NCI-H524 (cell line): ENCODE measurements around the gene CRYL1.

ENCODE experiments used
- DNase-seq, 2 experiments: peaks; one replicate each; lab custom pipeline; 2025; lab: John Stamatoyannopoulos, UW

Gene CRYL1

DNA sequence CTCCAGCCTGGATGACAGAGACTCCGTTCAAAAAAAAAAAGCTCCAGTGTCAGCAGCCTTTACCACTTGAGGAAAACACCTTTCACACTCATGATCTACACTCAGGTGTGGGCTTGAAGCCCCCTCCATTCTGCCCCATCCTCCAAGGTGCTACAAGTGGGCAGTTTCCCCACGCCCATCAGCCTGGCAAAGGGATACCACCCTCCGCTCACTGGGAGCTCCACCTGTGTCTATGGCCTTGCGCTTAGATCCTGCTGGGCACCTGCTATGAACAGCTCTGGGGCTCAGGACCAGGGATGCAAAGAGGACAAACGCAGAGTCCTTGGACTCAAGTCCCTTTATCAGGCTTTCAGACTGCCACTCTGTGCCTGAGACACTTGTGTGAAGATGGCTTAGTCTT lies 127.8 kb downstream of the CRYL1 start:
- no peak for DNase-seq

DNA sequence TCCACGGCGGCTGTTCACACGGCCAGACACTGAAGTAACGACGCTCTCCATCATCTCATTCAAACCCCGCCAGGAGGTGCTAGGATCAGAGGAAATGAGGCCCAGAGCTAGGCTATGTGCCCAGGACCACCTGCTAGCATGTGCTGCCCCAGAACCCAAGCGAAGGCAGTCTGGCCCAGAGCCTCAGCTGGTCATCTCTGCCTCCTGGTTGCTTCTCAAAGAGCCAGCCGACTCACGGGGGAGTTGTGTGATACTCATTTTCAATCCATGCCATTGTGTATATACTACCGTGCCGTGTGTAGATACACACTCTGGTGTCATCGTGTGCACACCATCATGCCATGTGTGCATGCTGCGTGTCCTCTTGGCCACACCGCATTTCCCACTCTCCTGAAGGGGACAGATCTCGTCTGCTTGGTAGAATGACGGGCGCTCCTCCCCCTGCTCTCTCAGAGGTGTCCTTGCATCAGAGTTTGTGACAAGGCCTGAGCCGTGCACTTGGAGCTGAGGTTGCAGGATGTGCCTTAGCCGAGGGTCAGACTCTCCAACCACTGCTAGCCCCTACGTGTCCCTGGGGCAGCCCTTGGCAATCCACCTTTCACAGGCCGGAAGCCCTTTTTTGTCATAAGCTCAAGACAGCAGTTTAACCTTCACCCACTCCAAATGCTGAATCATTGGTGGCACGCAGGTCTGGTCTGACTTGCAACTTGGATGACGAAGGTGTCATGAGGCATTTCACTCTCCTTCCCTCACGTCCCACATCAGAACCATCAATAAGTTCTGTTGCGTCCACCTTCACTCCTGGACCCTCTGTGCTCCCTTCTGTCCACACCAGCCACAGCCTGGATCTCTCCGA lies 130.4 kb downstream of the CRYL1 start:
- DNase-seq, result no peak

DNA sequence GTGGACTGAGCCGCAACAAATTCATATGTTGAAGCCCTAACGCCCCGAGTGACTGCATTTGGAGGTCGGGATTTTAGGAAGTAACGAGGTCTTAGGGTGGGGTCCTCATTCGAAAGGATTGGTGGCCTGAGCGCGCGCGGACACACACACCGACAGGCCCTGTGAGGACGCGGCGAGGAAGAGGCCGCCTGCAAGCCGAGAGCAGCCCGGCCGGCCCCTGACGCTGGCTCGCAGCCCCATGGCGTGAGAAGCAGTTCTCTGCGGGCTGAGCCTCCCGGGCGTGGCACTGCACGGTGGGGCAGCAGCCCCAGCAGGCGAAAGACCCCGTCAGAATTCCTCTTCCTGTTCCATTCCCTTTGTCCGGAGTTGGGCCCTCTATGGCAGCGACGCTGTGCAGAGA lies 131.2 kb downstream of the CRYL1 start:
- DNase-seq, result no peak

DNA sequence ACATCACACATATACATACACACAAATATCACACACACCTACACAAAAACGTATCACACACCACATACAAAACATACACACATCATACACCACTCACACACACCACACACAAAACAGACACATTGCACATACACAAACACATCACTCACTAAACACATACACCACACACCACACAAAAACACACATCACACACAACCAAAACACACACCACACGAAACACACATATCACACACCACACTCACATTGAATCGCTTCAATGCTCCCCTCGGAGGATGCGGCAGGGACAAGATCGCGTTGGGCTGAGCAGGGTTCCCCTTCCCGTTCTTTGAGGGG lies 131.5 kb downstream of the CRYL1 start:
- DNase-seq, result no peak

DNA sequence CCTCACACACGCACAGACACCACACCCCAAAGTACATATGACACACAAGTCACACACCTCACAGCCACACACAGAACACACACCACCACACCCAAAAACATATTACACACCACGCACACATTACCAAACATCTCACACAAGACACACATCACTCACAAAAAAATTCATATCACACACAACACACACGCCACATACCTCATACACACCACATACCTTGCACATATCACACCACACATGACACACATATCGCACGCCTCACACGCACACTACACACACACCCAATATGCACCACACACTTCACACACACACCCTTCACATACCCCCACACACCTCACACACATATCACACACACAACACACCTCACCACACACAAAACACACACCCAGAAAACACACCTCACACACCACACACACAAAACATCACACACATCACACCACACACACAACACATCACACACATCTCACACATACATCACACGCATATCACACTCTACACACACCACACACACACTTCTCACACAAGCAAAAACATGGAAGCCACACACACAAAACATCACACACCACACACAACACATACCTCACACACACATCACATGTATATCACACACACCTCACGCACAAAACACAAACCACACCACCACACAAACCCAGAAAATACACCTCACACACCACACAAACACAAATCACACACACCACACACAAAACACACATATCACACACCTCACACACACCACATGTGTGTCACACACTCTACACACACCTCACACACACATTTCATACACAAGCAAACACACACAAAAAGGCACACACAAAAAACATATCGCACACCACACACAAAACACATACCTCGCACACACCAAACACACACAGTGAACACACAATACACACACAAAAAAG lies 132.1 kb downstream of the CRYL1 start:
- no peak for DNase-seq

DNA sequence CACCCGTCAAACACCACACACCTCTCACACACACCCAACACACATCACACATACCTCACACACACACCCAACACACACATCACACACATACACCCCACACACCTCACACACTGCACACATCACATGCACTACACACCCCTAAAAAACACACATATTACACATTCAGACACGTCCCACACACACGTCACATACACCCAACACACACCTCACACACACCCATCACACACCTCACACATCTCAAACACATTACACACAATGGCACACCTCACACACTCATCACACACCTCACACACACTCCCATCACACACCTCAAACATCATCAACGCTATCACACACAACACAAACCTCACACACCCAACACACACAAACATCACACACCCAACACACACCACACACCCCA lies 133.1 kb downstream of the CRYL1 start:
- no peak for DNase-seq

DNA sequence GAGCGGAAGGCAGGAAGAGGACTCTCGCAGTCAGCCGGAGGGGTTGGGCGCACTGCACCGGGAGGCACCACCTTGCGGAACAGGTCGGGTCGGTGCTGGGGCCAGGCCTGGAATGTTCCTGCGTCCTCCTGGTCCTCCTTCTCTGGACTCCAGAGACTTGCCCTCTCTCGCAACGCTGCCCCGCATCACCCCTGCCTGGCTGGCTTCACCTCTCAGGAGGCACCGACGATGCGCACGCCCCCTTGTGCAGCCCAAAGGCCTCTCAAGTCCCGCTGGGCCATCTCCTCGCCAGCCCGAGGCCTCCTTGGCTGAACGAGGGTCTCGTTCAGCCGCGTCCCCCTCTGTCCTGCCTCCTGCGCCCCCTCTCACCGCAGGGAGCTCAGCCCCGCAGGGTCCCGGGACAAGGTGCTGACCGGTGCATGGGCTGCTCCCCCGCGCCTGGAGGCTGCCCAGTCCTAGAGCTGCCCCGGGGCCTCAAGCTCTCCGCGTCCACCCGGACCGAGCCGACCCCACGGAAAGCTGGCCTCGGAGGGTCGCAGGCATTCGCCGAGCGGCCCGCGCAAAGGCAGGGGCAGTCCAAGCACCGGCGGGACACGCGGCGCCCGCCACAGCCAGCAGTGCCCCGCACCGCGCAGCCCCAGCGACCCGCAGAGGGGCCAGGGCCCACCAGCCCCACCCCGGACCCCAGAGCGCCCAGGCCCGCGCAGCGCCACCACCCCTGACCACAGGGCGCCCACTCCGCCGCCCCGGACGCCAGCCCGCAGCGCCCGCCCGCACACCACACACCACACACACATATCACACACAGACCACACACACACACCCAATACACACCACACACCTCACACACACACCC lies 133.8 kb downstream of the CRYL1 start:
- DNase-seq, result no peak

DNA sequence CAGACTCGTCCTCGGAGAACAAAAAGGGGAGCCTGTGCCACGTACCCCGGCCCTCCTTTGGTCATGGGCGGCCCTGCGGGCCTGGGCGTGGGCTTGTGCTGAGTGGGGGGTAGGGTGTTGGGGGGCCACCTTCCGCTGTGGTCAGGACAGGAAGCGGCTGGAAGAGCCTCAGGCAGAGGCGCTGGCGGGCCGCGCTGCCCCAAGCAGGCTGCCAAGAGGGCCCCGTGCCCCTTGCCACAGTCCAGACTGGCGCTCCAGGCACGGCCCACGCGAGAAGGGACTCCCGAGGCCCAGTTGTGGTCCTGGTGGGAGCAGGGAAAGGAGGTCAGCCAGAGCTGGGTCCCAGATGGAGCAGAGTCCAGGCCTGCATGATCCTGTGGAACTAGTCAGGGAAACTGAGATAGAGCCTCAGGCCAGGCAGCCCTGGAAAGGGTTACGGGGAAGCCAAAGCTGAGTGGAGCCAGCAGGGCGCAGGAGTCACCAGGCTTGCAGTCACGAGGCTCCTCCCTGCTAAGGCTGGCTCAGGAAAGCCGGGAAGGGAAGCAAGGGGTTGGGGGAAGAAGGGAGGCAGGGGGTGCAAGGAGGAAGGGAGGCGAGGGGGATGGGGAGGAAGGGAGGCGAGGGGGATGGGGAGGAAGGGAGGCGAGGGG lies 135.0 kb downstream of the CRYL1 start:
- DNase-seq, result no peak

DNA sequence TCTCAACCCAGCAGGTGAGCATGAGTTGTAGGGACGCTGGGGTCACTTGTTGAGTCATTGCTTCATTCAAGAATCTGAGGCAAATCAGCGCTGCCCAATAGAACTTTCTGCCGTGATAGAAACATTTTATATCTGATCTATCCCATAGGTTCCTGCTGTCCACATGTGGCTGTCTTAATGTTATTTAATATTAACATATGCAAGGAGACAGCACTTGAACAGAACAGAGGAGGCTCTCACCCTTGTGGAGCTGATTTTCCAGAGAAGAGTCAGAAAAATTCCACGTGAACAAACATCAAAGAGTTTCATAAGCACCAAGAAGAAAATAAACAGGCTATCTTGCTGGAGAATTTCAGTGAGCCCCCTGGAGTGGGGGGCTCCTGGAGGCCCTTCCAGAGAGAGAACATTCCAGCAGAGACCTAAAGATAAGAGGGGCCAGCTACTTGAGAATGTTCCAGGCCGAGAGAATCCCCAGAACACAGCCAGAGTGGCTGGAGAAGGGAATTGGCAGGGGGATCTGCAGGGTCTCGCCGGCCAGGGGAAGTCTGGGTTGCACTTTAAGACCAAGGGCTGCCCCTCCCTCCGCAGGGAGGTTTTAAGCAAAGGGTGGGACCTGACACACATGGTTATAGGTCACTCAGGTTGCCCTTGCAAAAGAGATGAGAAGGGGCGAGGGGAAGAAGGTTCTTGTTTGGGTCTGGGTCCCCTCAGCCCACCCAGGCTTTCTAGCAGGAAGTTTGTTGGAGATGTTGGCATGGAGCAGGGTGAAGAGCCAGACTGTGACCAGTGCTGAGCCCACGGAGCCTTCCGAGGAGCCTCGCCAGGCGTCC lies 135.7 kb downstream of the CRYL1 start:
- no peak for DNase-seq

DNA sequence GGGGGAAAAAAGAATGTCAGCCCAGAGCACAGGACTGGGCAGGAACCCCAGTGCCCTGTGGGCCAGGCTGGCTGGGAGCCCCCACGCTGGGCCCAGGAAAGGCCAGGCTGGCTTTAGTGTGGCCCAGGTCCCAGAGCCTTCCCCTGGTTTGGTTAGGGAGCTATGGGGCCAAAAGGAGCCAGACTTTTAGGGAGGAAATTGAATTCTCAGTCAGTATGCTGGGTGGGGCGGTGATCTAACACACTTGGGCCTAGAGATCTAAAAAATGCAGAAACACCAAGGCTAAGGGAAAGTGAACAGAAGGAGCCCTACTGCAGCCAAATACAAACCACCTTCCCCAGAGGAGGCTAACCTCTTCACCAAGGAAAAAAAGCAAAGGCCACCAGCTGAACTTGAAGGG lies 137.5 kb downstream of the CRYL1 start:
- no peak for DNase-seq

DNA sequence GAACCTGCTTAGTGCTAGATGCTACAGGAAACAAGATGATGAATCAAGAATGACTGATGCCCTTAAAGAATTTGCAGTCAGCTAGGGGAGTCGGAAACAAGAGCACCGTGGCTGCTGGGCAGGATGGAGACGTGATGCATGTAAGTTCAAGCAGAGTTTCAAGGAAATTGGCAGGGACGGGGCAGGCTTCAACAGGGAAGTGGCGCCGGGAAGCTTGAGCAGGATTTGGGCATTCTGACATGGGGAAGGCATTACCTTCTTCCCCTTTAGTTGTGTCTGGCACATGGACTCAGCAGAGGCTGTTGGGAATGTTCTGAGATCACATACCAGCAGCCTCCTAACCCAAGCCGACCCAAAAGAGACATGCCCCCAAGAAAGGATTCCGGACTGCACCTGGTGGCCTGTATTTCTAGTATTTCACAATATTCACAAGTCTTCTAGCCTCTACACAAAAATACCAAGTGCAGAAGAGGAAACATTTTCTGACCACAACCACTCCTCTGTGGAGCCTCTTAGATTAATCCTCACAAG lies 138.2 kb downstream of the CRYL1 start:
- no peak for DNase-seq

DNA sequence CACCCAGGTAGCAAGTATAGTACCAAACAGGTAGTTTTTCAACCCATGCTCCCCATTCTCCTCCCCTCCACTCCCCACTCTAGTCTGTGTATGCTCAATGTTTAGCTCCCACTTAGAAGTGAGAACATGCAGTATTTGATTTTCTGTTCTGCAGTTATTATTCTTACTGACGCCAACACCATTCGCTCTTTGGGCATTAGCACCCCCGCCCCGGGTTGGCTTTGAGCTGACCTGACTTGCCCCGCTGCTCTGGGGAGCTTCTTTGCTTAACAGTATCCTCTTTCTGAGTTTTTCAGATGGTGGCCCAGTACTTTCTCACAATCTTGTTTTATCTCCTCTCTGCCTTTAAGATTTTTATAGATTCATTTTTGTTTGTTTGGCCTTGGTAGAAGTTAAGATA lies 138.7 kb downstream of the CRYL1 start:
- DNase-seq, result no peak

DNA sequence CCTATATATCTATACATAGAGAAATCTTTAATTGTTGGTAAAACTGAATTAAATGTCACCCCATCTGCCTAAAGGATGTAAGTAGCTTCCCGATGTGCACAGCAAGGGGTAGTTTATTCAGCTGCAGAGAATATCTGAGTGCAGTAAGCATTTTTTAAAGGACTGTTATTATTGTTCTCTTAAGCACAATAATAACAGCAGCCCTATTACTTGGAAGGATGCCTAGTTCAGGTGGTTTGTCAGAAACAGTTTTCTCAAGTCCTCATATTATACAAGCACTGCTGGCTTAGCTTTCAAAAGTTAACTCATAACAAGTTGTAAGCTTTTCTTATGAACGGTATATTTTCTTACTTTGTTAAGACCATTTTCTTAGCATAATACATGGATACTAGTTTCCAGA lies 142.6 kb downstream of the CRYL1 start:
- DNase-seq, result no peak

DNA sequence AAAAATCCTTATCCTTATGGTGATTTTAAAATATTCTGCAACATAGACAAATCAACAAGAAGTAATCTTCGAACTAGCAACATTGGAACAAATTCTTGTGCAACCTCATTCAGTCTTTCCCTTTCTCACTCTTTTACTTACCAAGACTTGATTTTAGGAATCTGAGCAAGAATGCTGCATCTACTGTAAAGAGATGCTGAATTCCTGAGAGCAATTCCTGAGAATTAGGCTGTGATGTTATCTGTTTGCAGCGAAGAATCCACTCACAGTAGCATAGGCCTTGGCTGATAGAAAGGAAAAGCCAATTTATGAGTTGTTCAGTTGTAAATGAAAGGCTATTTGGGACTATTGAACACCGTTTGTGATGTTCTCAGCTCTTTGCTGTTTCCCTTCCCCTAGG lies 144.3 kb downstream of the CRYL1 start:
- no peak for DNase-seq

DNA sequence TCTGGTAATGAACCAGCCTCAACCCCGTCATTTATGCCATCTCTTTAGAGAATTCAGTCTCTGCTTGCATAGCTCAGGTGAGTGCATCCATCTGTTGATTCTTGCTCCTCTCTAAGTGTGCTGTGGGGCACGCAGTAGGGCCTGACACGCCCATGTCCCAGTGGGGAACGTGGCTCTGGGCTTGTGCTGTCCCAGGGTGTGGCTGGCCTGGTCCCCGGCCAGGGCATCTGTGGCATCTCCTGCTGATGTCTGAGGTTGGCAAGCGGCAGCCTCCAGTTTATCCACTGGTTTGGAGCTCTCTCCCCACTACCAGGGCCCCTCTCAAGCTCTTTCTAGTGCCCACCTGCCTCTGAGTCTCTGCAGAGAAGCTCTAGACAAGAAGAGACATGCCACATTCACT lies 146.9 kb downstream of the CRYL1 start:
- DNase-seq, result no peak

DNA sequence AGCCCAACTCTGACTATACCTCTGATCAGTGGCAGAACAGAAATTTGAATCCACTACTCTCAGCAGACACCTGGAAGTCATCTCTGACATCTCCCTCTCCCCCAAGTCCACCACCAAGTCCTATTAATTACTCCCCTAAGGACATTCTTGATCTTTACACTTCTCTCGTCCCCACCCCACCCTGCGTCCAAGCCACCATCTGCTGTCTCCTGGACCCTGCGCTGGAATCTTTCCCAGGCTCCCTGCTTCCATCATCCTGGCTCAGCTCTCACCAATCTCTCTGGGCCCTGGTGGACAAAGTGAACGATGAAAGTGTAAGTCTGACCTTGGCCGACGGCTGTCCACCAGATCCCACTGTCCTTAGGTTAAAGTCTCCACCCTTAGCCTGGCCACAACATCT lies 147.9 kb downstream of the CRYL1 start:
- DNase-seq, result no peak

DNA sequence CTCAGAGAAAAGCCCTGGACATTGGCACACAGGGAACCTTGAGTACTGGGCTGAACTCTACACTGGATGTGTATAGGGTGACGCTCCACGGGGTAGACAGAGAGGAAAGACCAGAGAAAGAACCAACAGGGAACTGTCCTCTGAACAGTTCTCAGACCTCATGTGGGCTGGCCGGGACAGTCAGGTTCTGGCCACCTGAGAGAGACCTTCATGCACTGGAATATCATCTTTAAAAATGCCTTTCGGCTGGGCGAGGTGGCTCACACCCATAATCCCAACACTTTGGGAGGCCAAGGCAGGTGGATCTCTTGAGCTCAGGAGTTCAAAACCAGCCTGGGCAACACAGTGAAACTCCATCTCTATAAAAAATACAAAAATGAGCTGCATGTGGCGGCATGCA lies 149.8 kb downstream of the CRYL1 start:
- DNase-seq, result no peak

DNA sequence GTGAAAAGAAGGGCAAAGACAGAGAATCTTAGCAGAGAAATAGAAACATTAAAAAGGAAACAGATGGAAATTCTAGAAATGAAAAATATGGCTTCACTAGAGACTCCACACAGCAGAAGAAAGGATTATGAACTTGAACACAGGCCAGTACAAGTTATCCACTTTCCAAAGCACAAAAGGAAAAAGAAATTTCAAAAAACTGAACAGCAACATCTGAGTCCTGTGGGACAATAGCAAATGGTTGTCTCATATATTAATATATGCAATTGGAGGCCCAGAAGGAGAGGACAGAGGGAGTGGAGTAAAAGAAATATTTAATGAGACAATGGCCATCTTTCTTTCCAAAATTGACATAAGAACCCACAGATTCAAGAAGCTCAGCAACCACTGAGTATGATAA lies 151.8 kb downstream of the CRYL1 start:
- no peak for DNase-seq

DNA sequence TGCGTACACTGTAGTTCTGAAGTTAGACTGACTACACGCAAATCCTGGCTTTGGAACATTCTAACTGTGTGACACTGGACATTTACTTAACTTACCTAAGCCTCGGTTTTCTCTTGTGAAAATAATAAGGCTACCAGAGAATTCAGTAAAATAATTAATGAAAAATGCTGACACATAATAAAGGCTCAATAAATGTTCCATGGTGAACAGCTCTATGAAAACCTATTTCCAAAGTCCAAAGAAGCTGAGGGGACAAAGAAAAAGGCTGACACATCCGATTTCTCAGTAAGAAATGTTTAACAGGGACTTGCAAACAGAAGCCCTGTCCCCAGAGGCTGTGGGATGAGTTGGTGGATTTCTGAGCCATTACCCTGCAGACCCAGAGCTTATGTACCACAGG lies 153.8 kb downstream of the CRYL1 start:
- DNase-seq, result no peak

DNA sequence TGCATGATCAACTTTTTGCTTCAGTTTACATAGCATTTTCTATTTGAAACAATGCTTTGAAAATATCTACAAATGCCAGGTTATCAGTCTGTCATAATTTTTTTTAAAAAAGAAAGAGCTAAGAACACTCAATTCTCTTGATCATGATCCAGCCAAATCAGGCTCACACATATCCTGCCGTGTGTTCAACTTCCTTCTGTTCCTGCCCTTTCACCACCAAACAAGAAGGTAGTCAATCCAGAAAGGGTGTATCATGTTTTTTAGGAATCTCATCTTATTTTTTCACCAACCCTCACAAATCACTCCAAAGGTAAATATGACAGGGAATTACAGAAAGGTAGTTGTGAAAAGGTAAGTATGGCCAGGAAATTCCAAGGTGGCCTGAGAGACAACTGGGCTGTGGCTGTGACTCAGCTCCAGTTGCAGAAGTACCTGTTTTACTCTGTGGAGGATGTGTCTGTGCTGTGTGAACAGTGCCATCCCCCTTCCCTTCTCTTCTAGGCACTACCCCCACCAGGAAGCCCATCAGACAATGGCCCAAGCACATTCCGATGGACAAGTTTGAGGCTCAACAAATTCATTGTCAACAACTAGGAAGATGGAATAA lies 154.7 kb downstream of the CRYL1 start:
- no peak for DNase-seq
